Adipose tissue (tissue), 3 donors: ENCODE data around the gene KAT8. TPM values are rescaled to one million over a fixed set of nuclear protein-coding genes. Genes with fewer than 3 reads are reported as not detected.
"Not testable (repeated sequence)": the region's sequence is repeated elsewhere in the genome, so short reads cannot be mapped to it uniquely, and the experiment has no call there.

Experiments used
- H3K27ac ChIP-seq: one replicate; pipeline ENCODE4 v1.5.1; 2013; ENCODE audit warnings: low read depth, low read length
- WGBS, 3 donors: extraction: QIAGEN DNeasy Blood & Tissue Kit; methylation state at CpG; one replicate each; pipeline ENCODE4 v1.1.7; 2013; 5-methylcytosine and 5-hydroxymethylcytosine counted together
- polyA plus RNA-seq, 3 donors: library from polyadenylated mRNA; stranded (reverse); fragments of 200-250 nt; gene quantifications; one replicate each; pipeline ENCODE4 v1.2.3, GENCODE V29; 2013
- donor health status: healthy with polysubstance abuse.
- donor health status: Bipolar disorder and iron deficiency.
- donor health status: healthy.

Gene KAT8
- polyA plus RNA-seq, 3 donors = 37.6 to 41.5 (median 39.9) TPM

DNA sequence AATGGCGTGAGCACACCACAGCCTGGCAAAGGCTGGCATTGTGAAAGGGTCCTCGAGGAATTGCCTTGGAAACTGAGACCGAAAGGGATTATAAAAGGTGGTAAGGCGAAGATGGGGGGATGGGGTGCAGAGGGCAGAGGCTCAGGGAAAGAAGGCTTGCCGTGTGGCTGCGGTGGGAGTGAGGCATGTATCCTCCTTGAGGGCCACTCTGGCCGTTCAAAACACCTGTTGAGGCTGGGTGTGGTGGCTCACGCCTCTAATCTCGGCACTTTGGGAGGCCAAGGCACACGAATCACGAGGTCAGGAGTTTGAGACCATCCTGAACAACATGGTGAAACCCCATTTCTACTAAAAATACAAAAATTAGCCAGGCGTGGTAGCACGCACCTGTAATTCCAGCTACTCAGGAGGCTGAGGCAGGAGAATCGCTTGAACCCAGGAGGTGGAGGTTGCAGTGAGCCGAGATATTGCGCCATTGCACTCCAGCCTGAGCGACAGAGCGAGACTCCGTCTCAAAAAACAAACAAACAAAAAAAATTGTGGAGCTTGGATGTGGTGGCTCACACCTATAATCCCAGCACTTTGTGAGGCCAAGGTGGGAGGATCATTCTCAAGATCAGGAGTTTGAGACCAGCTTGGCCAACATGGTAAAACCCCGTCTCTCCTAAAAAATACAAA, 19.5 kb downstream of the KAT8 start:
- H3K27ac ChIP-seq = not testable (repeated sequence)
- 87 to 88% (median 88%) methylated on average over 20 of the region's 20 CpGs for WGBS, 3 donors

DNA sequence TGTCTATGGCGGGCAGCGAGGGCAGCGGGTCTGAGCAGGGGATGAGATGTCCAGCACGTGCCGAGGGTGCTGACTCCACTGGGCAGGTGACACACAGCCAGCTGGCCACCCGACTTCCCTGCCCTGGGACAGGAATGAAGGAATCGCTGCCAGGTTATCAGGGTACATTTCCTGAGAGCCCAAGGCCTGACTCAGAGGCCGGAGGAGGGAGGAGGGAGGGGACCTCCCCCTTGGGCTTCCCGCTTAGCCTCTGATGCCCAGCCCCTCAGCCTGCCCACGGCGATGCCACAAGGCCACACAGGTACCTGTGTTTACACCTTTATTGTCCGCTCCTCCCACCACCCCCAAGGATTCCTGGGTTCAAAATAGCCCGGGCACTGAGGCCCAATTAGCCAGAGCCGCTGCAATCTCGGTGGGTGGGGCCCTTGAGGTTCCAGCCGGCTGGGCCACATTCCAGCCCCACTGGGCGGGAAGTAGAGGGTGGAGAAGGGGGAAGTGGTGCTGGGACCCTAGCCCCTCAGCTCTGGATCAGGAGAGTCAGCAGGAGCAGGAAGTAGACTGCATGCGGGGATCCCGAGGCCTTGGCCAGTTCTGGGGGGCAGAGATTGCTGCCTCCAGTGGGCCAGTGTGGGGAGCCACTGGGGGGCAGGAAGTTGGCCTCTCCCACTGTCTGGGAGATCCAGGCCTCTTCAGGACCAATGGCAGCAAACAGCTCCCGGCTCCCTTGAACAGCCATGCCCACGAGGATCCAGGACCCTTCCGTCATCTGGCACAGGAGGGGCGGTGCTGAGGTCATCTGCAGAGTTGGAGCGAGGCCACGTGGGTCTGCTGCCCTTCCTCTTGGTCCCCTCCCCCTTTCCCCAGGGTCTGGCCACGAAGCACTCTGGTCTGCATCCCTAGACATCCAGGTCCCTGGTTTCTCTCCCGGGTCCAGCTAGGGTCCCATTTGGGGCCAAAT, 21.4 kb downstream of the KAT8 start:
- no peak overlapping the region for H3K27ac ChIP-seq
- 42 to 62% (median 56%) methylated on average over 26 to 27 of the region's 27 CpGs for WGBS, 3 donors

DNA sequence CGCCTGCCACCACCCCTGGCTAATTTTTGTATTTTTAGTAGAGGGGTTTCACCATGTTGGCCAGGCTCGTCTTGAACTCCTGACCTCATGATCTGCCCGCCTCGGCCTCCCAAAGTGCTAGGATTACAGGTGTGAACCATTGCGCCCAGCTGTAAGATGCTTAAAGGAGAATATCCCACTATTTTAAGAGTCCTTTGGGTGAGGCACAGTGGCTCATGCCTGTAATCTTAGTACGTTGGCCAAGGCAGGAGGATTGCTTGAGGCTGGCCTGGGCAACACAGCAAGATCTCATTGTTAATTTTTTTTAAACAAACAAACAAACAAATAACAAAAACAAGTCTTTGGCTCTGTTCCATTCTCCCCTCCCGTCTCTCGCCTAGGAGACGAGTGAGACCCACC, 23.6 kb downstream of the KAT8 start:
- 88 to 92% (median 91%) methylated on average over 9 of the region's 9 CpGs for WGBS, 3 donors
- H3K27ac ChIP-seq = not testable (repeated sequence)

DNA sequence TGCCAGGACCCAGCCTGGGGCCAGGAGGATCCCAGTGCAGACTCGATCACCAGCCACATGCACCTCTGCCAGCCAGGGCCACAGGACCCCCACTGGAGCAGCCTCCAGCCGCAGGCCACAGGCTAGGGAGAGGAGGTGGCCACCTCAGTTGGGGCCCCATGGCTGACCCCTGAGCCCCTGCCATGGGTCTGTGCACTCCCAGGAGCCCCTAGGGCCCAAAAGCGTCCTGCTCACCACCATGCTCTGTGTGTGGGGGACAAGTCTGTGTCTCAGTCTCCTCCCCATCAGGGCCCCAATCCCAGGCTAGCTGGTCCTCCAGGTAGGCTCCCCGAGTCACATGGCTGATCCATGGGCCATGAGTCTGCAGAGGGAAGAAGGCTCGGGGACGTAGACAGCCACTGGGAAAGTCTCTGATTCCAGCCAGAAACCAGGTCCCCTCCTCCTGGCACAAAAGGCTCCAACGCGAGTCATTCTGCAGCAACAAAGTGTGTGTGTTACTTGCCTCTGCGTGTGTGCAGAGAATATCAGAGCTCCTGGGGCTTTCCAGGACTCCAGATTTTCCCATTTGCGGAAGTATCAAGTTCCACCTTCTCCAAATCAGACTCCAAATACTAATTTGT, 24.1 kb downstream of the KAT8 start:
- no peak overlapping the region for H3K27ac ChIP-seq
- WGBS, 3 donors = 16 to 29% (median 28%) methylated on average over 10 of the region's 10 CpGs

DNA sequence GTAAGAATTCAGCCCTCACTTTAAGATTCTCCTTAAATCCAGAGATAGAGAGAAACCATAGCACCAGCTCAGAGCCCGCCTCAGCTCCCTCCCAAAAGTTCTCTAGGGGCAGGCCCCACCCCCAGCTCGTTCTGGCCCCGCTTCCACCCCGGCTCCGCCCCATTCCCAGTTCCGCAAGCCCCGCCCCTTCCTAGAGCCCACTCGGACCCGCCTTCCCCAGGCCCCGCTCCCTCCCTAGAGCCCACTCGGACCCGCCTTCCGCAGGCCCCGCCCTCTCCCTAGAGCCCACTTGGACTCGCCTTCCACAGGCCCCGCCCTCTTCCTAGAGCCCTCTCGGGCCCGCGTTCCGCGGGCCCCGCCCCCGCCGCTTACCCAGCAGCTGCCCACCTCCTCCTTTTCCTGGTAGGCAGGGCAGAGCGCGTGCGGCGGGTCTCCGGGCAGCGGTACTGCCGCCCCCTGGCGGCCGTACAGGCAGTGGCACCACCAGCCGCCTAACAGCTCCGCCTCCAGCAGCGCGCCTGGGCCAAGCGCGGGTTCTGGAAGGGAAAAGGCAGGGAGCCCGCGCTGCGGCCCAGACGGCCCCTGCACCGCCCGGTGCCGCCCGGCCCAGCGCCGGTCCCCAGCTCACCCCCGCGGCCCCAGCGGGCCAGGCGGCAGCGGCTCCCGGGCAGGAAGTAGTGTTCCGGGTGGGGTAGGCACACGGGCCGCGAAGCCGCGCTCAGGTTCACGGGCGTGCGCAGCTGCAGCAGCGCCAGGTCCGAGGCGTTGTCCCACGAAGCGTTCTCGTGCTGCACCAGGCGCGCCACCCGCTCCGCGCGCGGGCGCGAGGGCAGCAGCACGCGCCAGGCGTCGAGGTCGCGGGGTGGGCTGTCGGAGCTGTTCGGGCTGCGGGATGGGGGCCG, 24.9 kb downstream of the KAT8 start:
- H3K27ac ChIP-seq = no peak overlapping the region
- 3 to 5% (median 4%) methylated on average over 75 to 89 of the region's 89 CpGs for WGBS, 3 donors

GRCh38 chr16:31143011-31143693, 25.7 kb downstream of the KAT8 start:
- 58 to 63% (median 58%) methylated on average over 20 to 22 of the region's 22 CpGs for WGBS, 3 donors
- H3K27ac ChIP-seq = no peak overlapping the region

- 86 to 96% (median 93%) methylated on average over 8 of the region's 8 CpGs for WGBS, 3 donors
- H3K27ac ChIP-seq = no peak overlapping the region
Observed at GRCh38 chr16:31143694-31144148, 26.3 kb downstream of the KAT8 start.

DNA sequence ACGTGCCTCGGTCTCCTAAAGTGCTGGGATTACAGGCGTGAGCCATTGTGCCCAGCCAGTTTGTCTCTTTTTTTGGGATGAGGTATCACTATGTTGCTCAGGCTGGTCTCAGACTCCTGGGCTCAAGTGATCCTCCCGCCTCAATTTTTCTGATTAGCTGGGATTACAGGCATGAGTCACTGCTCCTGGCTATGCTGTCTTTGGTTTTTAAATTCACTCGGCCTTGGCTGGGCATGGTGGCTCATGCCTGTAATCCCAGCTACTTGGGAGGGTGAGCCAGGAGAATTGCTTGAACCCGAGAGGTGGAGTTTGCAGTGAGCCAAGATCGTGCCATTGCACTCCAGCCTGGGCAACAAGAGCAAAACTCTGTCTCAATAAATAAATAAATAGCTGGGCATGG, 27.0 kb downstream of the KAT8 start:
- 89 to 90% (median 89%) methylated on average over 7 of the region's 7 CpGs for WGBS, 3 donors
- H3K27ac ChIP-seq = not testable (repeated sequence)

GRCh38 chr16:31145398-31145990, 28.0 kb downstream of the KAT8 start:
- WGBS, 3 donors = 75 to 83% (median 79%) methylated on average over 12 of the region's 12 CpGs
- no peak overlapping the region for H3K27ac ChIP-seq

- H3K27ac ChIP-seq = no peak overlapping the region
- 89 to 95% (median 95%) methylated on average over 3 of the region's 3 CpGs for WGBS, 3 donors
Observed at GRCh38 chr16:31147574-31147973, 30.1 kb downstream of the KAT8 start.

DNA sequence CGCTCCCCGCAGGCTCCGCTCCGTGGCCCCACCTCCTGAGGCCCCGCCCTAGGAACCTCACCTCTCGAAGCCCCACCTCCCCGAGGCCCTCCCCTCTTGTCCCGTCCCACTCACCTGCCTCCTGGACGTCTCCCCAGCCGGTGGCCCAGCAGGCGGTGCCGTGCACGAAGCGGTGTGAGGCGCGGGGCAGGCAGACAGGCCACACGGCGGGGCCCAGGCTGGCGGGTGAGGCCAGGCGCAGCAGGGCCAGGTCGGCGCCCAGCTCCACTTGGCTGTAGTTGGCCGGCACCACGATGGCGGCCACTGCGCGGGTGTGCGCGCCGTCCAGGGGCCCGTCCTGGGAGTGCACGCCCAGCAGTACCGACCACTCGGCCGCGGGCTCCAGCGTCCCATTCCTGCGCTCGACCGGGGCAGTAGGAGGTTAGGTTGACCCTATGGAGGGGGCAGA, 30.8 kb downstream of the KAT8 start:
- WGBS, 3 donors = 11 to 37% (median 30%) methylated on average over 29 to 40 of the region's 40 CpGs
- H3K27ac ChIP-seq = no peak overlapping the region

DNA sequence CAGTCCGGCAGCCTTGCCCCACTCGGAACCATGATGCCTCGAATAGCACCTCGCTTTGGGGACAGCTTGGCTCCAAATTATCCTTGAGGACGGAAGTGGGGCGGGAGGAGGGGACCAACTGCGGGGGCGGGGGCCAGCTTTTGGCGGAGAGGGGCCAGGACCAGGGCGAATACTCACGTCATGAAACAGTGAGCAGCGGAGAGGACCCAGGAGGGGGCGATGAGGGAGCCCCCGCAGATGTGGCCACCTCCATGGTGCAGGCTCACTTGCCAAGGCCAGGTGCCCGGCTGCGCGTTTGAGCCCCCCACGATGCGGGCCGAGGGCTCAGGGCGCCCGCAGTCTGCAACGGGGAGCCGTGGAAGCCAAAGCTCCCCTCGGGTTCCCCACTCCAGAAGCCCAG, 31.4 kb downstream of the KAT8 start:
- 78 to 86% (median 79%) methylated on average over 25 of the region's 25 CpGs for WGBS, 3 donors
- H3K27ac ChIP-seq = no peak overlapping the region

DNA sequence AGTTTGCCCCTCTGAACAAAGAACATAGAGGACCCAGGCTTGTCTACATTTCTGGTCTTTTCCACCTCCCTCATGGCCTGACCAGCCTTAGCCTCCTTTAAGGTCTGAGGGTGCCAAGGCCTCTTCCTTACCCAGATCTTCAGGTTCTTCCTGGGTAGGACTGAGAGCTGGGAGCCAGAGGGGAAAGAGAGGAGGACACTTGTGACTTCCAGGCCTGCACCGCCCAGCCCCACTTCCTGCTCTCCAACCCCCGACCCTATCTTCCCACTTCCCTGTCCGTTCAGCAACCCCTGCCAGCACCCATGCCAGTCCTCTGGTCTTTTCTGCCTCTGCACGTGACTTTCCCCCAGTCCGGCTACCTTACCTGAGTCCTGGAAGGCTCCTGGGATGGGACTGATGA, 31.9 kb downstream of the KAT8 start:
- no peak overlapping the region for H3K27ac ChIP-seq
- WGBS, 3 donors = 44 to 86% (median 66%) methylated on average over 5 of the region's 5 CpGs

DNA sequence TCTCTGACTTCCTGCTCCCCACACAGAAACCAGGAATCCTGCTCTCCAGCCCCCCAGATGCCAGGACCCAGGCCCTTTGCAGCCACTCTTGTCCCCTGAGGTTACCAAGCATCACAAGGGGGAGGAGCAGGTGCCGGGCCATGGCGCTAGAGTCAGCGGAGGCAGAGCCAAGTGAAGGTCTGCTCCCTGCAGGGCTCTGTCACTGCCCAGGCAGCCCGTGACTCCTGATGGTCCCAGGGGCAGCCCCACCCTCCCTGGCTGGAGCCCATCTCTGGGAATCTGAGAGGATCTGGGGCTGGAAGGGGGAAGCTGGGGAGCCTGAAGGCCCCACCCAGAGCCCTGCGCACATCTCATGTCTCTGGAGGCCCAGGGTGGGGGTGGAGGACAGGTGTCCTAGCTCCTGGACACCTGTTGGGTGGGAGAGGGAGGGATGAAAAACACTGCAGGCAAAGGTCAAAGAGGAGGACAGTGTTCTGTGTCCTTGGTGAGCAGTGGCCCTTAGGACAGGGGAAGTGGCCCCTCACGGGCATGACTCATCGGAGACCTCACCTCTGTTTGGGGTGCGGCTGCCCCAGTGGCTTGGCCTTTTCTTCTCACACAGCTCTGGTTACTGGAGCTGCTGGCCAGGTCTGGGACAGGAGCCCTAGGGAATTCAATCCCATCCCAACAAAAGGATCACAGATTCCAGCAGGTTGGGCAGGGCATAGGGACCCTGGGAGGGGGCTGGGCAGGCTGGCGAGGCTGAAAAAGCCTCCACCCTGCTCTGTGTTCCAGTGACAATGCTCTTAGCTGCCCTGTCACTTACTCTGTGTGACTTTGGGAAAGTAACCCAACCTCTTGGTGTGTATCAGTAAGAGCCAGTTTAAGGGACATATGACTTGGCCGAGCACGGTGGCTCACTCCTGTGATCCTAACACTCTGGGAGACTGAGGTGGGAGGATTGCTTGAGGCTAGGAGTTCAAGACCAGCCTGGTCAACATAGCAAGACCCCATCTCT, 32.7 kb downstream of the KAT8 start, which contains the start of gene PRSS36:
Gene PRSS36, minus strand, starts transcription at position 173 of the 997 bp plus-strand sequence. Its CDS starts 31 bp downstream, at position 142.
- WGBS, 3 donors = 75 to 94% (median 77%) methylated on average over 11 of the region's 11 CpGs
- H3K27ac ChIP-seq = no peak within 1 kb of the TSS

GRCh38 chr16:31150976-31151375, 33.5 kb downstream of the KAT8 start:
- H3K27ac ChIP-seq = not testable (repeated sequence)
- WGBS, 3 donors = 67 to 78% (median 77%) methylated on average over 6 of the region's 6 CpGs

- WGBS, 3 donors = 24% methylated on average over 8 of the region's 8 CpGs
- no peak overlapping the region for H3K27ac ChIP-seq
Observed at GRCh38 chr16:31157136-31157535, 39.7 kb downstream of the KAT8 start.
